GM18505 (cell line): ENCODE results near the gene COPB1.

ENCODE experiments used
- ATAC-seq: cut with Tn5 transposase; IDR thresholded peaks from one replicate; pipeline ENCODE4 v1.9.1; 2021; ENCODE audit not compliant: unreplicated experiment
- POLR2A ChIP-seq: IDR thresholded peaks from 4 replicates; pipeline ENCODE4 v1.6.1; 2011; ENCODE audit warnings: borderline replicate concordance; ENCODE audit not compliant: insufficient read depth, insufficient read length; ENCODE audit errors: extremely low read depth

Gene COPB1

GRCh38 chr11:14443638-14444037 is 56.0 kb downstream of the COPB1 start:
- no peak for TF ChIP-seq POLR2A
- no peak for ATAC-seq

GRCh38 chr11:14435717-14436512 is 63.7 kb downstream of the COPB1 start:
- no peak for TF ChIP-seq POLR2A

GRCh38 chr11:14425621-14426020 is 74.0 kb downstream of the COPB1 start:
- ATAC-seq: no peak
- no peak for TF ChIP-seq POLR2A

More at GRCh38 chr11:14435717-14436512, 63.7 kb downstream of the COPB1 start:
- no peak for ATAC-seq

GRCh38 chr11:14424096-14424495 is 75.5 kb downstream of the COPB1 start:
- ATAC-seq: no peak
- no peak for TF ChIP-seq POLR2A

GRCh38 chr11:14423633-14424032 is 76.0 kb downstream of the COPB1 start:
- no peak for ATAC-seq
- no peak for TF ChIP-seq POLR2A

- TF ChIP-seq POLR2A: no peak
- ATAC-seq: no peak
Observed at GRCh38 chr11:14422814-14423182, 76.8 kb downstream of the COPB1 start.

GRCh38 chr11:14422052-14422813 is 77.4 kb downstream of the COPB1 start:
- no peak for ATAC-seq
- TF ChIP-seq POLR2A: no peak

GRCh38 chr11:14420223-14420622 is 79.4 kb downstream of the COPB1 start:
- TF ChIP-seq POLR2A: no peak
- ATAC-seq: no peak

- no peak for TF ChIP-seq POLR2A
- ATAC-seq: no peak
Observed at GRCh38 chr11:14418801-14419417, 80.7 kb downstream of the COPB1 start.

- ATAC-seq: no peak
- no peak for TF ChIP-seq POLR2A
Observed at GRCh38 chr11:14417617-14418374, 81.8 kb downstream of the COPB1 start.

GRCh38 chr11:14417186-14417585 is 82.4 kb downstream of the COPB1 start:
- ATAC-seq: no peak
- no peak for TF ChIP-seq POLR2A

- peak; percentile 67 for ATAC-seq
- no peak for TF ChIP-seq POLR2A
Observed at GRCh38 chr11:14414470-14415461, 84.8 kb downstream of the COPB1 start.

GRCh38 chr11:14413307-14414069 is 86.1 kb downstream of the COPB1 start:
- TF ChIP-seq POLR2A: no peak
- ATAC-seq: no peak
